ENCODE results near the gene PRR35.
A peak's percentile ranks its signal among the peaks of the same experiment; 100 is the strongest.

Gene PRR35

DNA sequence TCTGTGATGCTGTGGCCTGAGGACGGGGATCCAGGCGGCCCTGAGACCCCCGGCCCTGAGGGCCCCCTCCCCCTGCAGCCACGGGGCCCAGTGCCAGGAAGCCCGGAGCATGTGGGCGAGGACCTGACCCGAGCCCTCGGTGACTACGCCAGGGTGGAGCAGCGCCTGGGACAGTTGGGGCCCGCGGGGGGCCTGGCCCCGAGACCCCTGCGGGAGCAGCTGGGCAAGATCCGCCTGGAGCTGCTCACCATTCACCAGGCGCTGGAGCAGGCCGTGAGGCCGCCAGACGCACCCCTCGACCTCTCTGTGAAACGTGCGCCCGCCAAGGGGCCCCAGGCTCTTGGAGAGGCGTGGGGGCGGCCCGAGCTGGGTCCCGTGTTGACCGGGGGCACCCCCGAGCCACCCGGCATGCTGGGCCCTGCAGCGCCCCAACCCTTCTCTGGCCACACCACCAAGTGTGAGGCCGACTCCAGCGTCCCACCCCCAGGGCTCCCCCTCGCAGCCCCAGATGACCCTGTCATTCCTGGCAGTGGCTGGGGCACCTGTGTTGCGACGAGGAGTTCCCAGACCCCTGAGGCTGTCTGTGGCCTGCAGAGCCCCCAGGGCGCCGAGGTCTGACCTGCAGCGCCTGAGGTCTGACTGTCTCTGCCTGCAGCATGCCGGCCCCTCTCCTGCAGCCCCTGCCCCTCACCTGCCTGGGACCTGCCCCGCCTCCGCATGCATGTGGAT lies 4.7 kb downstream of the PRR35 start:
- DNase-seq (ENCODE audit: low read depth), result no peak

DNA sequence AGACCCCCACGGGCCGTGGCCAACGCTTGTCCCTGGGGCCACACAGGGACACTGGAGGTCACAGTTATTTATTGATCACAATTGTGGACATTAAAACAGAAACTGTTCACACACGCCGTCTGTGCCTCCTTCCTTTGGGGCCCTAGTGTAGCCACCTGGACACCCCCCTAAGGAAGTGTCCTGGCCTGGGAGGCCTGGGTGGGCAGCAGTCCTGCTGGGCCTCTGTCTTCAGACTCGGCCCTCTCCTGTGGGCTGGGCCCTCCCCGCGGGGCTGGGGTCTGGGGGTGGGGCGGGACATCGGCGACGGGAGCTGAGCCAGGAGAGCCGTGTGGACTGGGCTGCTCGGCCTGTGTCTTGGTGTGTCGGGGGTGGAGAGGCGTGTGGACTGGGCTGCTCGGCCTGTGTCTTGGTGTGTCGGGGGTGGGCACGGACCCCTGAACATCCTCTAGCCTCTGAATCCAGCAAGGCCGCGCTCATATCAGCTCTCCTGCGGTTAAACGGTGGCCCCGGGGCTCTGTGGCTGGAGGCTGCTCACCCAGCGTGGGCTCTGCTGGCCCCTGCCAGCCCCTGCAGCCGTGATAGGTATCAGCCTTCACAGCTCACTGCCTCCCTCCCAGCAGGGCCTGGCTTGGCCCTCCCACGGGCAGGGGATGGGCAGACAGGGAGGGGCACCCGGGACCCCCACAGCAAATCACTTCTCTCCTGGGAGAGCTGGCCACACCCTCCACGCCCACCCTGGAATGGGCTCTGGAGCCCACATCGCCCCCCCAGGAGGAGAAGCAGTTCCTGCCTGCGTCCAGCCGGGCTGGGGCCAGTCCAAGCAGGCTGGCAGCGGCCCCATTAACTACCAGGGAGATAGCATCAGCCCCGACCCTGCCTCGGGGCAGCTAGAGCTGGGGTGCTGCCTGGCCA lies 5.5 kb downstream of the PRR35 start:
- DNase-seq (ENCODE audit: low read depth), result no peak

DNA sequence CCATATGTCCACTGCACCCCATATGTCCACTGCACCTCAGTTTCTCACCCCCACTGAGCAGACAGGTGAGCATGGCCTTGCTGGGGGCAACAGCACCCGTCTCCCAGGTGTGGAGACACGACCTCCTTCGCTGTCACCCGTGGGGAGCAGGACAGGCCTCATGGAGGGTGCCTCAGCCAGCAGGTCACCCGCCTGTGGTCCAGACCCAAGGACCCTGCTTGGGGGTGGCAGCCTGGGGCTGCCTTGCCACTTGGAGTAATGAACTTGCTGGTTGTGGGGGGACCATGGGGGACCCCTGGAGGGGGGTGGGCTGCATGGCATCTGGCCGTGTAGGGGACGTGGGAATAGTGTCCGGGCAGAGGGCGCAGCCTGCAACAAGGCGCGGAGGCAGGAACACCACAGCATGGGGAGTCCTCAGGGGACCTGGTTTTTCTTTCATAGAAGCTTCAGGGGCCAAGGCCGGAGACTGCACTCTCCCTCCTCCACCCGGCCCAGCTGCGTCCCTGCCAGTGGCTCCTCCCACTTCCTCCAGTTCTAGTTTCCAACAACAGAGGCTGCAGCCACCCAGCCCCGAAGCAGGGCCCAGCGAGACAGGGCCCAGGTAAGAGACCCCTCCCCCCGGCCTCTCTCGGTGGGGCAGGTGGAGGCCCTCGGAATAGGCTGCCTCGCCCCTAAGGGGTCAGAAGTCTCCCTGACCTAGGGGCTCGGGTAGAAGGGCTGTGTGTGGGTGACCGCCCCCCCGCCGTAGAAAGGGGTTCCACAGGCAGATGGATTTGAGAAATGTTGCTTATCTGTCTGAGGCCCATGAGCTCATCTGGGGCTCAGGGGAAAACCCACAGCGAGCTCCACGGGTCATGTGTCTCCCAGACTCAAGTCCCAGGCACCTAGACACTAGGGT lies 6.5 kb downstream of the PRR35 start, which contains the start of gene NHLRC4:
NHLRC4 (plus strand) TSS at position 531 of the 898 bp plus-strand sequence. CDS start 1,043 bp downstream, outside the sequence.
- no peak for DNase-seq (ENCODE audit: low read depth)

DNA sequence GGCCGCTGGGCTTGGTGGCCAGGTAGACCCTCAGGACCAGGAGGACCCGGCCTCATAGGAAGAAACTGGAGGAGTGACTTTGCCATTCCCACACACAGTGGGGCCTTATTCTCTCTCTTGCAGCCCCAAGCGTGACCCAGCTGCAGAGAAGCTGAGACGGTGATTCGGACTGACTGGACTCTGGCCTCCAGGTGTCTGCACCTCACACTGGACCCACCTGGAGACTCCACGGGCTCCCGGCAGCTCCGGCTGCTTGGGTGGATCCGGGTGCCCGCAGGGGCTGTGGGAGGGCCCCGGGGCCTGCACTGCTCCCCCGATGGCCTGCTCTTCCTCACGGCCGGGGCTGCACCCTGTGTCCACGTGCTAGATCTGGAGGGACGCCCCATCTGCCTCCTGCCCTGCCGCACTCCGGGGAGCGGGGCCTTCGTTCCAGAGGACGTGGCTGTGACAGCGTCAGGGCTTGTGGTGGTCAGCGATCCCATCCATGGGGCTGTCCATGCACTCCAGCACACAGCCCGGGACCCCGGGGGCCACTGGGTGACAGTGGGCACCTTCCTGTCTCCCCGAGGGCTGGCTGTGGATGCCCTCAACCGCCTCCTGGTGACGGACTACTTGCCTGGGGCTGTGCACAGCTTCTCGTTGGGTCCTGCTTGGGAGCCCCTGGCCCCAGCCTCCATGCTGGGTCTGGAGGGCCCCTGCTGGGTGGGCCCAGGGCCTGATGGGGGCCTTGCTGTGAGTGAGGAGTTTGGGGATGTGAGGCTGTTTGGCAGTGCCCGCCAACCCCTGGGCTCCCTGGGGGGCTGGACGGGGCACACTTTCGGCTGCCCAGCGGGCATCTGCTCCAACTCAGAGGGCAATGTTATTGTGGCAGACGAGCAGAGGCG lies 7.4 kb downstream of the PRR35 start:
- no peak for DNase-seq (ENCODE audit: low read depth)

DNA sequence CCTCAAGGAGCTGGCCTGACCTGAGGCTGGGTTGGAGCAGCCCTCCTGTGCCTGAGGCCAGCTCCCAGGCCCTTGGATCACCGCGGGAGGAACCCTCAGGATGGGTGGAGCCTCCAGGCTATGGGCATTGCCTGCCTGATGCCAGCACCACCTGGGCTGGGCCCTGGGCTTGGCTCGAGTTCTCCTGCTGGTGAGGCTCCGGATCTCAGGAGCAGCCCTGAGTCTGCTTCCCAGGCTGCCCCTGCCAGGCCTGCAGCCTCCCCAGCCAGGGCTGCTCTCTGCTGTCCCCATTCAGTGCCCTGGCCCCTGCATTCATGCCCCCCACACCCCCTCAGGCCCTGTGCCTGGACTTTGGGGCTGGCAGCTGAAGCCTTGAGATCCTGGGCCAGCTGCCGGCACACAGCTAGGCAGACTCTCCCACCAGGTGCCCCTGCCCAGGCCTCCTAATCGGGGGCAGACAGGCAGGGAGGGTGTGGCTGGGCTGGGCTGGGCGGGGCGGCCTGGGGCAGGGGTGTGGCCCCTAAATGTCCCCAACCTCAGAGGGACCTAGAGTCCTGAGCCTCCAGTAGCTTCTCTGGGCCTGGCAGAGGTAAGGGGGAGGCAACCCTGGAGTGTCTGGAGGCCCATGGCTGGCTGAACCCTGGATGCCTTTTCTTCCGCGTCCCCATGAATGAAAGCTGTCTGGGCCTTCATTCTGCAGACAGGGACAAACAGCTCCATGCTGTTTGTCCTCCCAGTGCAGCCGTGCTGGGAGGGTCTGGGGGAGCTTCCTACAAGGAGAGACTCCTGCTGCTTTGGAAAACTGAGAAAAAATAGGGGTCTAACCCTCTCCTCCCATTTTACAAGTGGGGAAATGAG lies 8.4 kb downstream of the PRR35 start:
- DNase-seq (ENCODE audit: low read depth), result no peak

DNA sequence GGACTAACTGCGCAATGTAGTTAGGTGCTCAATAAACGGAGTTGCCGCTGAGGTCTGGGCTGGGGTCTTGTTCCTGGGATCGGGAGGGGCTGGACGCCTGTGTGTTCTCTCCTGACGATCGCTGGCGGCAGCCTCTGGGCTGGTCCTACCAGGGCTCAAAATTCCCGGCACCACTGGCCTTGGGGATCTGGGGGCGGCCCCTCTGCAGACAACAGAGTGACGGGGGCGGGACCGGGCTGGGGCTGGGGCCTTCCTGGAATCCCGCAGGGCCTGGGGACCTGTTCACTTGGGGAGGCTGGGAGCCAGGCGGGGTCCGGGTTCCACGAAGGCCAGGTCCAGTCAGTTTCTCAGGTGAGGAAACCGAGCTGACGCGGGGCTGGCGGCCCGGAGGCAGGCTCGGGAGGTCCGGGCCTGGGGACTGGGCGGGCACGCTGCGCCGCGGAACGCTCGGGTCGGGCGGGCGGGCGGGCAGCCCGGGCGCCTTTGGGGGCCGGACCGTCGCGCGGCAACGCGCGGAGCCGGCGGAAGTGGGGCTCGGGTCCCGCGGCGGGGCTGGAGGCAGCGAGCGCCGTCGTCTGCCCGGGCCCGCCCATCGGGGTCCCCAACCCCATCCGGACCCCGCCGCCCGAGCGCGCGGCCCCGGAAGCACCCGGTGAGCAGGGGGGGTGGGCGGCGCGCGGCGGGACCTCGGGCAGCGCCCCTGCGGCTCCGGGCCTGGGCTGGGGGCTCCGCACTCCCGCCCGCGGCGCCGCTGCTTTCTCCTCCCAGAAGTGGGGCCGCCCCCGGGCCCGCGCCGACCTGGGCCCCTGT lies 9.5 kb downstream of the PRR35 start, which contains the start of gene PIGQ:
PIGQ (plus strand) TSS at position 524 of the 810 bp plus-strand sequence. CDS start 4,107 bp downstream, outside the sequence.
- DNase-seq (ENCODE audit: low read depth), result peak; percentile 50

DNA sequence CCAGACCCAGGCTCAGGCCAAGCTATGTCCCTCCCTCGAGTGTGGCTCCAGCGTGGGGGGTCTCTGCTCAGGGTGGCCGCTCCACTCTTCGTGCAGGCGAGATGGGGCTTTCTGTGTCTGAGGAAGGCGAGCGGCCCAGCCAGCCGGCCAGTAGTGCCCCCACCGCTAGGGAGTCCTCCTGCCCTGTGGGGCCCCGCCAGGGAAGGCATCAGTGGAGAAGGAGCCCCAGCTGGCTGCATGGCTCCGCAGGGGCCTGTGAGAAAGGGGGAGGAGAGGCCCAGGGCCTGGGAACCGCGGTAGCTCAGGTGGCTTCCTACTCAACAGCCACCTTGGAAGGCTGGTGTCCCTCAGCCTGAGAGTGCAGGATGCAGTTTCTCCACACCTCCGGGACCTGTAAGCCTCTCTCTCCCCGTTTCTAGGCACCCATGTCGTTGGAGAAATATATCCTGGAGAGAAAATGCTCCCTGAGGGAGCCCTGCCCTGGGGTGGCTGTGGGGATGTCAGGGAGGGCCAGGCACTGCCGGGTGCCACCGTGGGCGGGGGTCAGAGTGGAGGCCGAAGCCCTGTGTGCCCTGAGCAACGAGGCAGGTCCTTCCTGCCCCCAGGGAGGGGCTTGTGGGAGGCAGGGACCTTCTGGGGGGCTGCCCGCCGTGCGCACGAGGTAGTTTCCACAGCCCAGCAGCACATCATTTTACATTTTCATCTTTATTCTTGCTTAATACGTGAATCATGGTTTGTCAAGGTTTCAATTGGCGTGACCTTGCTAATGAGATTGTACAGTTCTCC lies 12.9 kb downstream of the PRR35 start:
- no peak for DNase-seq (ENCODE audit: low read depth)

DNA sequence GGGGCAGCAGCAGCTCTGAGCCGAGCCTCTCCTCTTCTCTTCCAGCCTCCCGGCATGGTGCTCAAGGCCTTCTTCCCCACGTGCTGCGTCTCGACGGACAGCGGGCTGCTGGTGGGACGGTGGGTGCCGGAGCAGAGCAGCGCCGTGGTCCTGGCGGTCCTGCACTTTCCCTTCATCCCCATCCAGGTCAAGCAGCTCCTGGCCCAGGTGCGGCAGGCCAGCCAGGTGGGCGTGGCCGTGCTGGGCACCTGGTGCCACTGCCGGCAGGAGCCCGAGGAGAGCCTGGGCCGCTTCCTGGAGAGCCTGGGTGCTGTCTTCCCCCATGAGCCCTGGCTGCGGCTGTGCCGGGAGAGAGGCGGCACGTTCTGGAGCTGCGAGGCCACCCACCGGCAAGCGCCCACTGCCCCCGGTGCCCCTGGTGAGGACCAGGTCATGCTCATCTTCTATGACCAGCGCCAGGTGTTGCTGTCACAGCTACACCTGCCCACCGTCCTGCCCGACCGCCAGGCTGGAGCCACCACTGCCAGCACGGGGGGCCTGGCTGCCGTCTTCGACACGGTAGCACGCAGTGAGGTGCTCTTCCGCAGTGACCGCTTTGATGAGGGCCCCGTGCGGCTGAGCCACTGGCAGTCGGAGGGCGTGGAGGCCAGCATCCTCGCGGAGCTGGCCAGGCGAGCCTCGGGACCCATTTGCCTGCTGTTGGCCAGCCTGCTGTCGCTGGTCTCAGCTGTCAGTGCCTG lies 14.0 kb downstream of the PRR35 start:
- no peak for DNase-seq (ENCODE audit: low read depth)

DNA sequence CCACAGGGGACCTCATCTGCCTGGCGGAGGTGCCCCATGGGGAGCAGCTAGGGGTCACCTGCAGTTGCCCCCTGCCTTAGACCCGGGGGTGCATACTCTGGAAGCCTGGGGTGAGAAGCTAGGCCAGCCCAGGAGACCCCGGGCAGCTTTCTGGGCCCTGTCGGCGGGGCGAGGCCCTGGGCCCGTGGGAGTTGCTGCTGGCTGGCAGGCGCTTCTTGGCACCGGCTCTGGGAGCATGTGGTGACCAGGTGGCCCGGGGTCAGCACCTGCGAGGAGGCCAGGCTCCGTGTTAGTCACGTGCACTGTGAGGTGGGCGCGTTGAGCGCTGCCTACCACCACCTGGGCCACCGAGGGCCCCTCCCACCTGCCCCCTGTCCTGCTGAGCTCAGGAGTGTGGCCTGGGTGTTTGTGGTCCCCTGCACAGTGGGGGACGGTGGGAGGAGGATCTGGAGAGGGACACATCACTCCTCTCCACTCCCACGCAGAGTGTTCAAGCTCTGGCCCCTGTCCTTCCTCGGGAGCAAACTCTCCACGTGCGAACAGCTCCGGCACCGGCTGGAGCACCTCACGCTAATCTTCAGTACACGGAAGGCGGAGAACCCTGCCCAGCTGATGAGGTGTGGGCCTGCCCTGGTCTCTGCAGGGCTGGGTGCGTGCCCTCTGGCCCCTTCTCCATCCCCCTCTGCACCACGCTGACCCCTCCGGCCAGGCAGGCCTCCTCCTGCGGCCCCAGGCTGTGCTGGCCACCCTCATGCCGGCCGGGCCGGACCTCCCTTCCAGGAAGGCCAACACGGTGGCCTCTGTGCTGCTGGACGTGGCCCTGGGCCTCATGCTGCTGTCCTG lies 15.4 kb downstream of the PRR35 start:
- no peak for DNase-seq (ENCODE audit: low read depth)

DNA sequence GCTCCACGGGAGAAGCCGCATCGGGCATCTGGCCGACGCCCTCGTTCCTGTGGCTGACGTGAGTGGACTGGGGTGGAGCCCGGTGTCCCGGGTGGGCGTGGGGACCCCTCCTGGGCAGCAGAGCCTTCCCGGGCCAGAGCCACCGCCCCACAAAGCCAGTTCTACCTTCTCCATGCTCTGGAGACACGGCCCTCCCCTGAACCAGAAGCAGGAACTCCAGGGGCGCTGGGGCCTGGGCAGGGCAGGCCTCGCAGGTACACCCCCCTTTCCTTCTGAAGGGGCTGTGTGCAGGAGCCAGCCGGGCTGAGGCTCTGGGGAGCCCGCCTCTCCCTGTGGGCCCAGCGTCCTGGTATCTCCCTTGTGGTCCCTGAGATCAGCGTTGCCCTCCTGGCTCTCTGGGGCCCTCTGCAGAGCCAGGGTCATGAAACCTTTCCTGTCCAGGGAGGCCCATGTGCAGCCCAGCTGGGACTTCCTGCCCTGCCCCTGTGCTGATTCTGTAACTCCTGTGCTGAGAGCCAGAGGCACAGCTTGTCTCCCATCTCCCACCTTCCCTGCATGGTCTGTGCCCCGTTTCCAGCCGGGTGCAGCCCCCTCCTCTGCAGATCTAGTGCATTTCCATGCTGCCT lies 16.1 kb downstream of the PRR35 start:
- no peak for DNase-seq (ENCODE audit: low read depth)

DNA sequence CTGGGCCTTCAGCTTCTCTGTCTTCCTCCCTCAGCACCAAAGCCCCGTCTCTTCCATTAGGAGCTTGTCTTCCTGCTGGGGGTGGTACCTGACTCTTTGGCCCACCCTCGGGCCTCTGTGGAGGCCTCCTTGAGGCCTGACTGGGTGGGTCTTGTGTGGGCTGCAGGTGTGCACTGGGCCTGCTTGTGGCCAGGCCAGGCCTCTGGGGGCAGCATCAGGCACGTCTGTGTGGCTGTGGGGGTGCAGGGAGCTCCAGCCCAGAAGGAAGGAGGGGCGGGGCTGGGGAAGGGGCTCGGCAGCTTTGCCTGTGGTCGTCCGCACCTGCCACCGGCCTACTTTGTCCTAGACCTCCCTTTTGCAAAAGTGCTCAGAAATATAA lies 16.6 kb downstream of the PRR35 start:
- DNase-seq (ENCODE audit: low read depth), result no peak

DNA sequence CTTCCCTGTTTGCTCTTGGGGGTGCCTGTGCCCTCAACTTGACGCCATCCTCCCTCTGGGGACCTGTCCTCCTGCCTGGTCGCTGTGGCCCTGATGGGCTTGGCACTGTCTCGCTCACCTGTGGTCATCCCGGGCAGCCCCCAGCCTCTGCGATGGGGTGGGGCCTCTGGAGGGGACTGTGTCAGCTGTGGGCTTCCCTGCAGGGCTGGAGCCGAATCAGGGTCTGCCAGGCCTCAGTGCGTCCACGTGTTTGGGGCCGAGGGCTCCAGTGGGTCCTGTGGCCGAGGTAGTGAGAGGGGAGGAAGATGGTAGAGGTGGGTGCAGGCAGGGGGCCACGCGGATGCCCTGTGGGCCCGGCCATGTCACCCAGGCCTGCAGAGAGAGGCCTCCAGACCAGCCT lies 17.6 kb downstream of the PRR35 start:
- DNase-seq (ENCODE audit: low read depth), result no peak

DNA sequence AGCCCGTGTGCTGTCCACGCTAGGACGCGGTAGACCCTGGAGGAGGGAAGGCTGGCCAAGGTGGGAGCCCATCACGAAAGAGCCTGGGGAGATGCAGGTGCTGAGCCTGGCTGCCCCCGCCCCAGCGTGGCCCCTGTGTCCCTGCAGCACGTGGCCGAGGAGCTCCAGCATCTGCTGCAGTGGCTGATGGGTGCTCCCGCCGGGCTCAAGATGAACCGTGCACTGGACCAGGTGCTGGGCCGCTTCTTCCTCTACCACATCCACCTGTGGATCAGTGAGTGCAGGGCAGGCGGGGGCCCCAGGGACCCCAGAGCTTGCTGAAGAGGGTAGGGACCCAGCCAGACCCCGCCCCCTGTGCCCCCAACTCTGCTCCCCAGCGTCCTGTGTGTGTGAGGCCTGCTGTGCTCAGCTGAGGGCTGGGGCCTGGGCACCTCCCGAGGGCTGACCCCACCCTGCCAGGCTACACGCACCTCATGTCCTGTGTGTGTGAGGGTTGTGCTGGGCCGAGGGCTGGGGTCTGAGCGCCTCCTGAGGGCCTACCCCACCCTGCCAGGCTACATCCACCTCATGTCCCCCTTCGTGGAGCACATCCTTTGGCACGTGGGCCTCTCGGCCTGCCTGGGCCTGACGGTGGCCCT lies 18.2 kb downstream of the PRR35 start:
- DNase-seq (ENCODE audit: low read depth), result no peak

DNA sequence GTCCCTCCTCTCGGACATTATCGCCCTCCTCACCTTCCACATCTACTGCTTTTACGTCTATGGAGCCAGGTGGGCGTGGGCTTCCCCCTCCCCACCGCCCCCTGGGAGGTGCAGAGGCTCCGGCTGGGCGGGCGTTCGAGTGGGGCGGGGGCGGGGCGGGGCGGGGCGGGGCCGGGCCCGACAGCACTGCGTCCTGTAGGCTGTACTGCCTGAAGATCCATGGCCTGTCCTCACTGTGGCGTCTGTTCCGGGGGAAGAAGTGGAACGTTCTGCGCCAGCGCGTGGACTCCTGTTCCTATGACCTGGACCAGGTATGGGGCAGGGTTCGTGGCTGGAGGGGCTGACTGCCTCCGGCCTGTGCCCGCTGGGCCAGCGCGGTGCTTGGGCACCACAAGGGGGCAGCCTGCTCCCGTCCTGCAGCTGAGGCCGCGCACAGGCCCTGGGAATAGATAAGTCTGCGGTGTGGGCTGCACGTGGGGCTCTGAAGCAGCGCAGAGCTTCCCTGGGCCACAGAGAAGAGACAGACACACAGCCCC lies 18.7 kb downstream of the PRR35 start:
- DNase-seq (ENCODE audit: low read depth), result no peak

DNA sequence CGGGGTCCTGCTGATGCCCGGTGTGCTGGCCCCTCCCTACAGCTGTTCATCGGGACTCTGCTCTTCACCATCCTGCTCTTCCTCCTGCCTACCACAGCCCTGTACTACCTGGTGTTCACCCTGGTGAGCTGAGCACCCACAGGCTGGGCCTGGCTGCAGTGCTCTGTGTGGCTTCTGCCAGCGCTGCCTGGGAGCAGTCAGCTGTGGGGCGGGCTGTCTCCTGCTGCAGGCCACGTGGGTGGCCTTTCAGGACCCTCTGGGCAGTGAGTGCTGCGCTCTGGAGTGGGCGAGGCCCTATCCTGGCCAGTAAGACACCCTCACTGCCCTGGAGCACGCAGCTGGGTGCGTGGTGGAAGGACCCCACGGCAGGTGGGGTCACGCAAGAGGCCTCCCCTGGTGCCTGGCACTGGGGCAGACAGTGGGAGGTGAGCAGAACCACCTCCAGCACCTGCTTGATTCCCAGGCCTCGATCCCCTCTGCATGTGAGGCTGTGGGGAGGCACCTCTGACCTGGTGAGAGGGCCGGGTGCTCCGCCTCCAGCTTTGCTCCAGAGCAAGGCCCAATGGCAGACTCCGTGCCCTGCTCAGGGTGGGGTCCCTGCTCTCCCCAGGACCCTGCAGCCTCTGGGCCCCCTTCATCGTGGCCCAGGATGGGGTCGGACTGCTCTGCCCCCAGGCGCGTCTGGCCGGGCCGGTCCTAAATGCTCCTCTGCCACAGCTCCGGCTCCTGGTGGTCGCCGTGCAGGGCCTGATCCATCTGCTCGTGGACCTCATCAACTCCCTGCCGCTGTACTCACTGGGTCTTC lies 20.1 kb downstream of the PRR35 start:
- no peak for DNase-seq (ENCODE audit: low read depth)

Data from stimulated activated CD8-positive, alpha-beta memory T cell treated with anti-CD3 and anti-CD28 coated beads, Interleukin-12 subunit alpha, Interleukin-12 subunit beta, amount 100 ng/mL, for 4 hours (primary cell).